ENCODE results near the gene ADCY9. TPM values are rescaled to one million over a fixed set of nuclear protein-coding genes. Genes with fewer than 3 reads are reported as not detected.

The ADCY9 gene
- total and polyA plus RNA-seq, 2 donors (not counting 1 experiment from before 2014, with no cell fraction given) = 1.7 to 2.1 TPM

DNA sequence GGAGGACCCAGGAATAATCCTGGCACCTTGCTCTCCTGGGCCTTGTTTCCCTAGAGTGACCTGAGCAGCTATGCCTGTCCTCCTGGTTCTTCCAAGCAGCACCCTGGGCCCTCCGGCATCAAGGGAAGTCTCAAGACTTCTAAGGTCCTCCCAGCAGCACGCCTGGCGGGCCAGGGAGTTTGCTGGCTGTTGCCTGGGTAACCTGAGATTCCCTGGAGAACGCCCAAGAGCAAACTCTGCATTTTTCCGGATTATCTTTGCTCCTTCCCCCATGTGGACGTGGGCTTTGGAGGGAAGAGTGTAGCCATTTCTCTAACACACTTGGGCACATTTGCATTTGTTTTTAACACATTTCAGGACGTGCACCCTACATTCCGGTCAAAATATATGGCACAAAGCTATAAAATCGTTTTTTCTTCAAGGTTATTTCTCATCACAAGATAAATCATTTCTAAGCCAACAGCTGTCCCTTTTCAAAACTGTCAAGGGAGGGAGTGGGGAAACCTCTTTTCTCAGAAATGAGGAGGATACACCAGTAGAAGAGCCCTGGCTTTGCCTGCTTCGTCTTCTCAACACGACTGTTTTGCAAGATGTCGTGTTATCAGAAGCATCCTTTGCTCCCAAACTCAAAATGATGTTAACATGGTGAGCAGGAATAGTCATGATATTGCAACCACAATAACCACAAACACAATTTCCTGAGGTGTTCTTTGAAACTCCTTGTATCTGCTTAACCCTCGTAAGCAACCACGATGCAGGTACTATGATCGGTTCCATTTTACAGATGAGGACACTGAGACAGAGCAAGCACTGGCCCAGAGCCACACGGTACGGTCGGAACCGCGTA lies 116.5 kb downstream of the ADCY9 start:
- H3K9ac ChIP-seq (ENCODE audit: low read length) = no peak overlapping the region
- ATAC-seq (ENCODE audit: low read depth) (no peak), DNase-seq (no peak)
- no peaks in the 10 kb centered on the region for H3K36me3 ChIP-seq (replicated peaks in 1 of 2; ENCODE audit: control extremely low read depth in 1 of 2, control insufficient read depth in 1 of 2, extremely low read depth in 1 of 2, insufficient read depth in 2 of 2, low read length in 1 of 2)
- no peak overlapping the region for H2AFZ ChIP-seq (ENCODE audit: insufficient read depth, low read depth, low read length, poor library complexity, severe bottlenecking)
- H3K4me2 ChIP-seq (replicated peaks; ENCODE audit: low read depth, low read length, poor library complexity, severe bottlenecking) = no peak overlapping the region
- H3K4me1 Mint-ChIP-seq = no peaks in the 10 kb centered on the region
- intact Hi-C loops (cut with micrococcal nuclease) = no loop called here
- H3K4me1 ChIP-seq (ENCODE audit: control insufficient read depth in 2 of 2, insufficient read depth in 2 of 2, low read length in 2 of 2) = no peaks in the 10 kb centered on the region
- H3K27me3 Mint-ChIP-seq = no peaks in the 10 kb centered on the region
- 86% methylated on average over 12 of the region's 20 CpGs for WGBS (ENCODE audit: insufficient coverage)
- H3K27ac ChIP-seq (ENCODE audit: low read length in 2 of 2) = no peak overlapping the region
- ChIA-PET POLR2A (no interaction called here), CTCF (no interaction called here)
- no peaks in the 10 kb centered on the region for H3K27me3 ChIP-seq (replicated peaks in 1 of 4; ENCODE audit: control extremely low read depth in 1 of 4, control insufficient read depth in 3 of 4, insufficient read depth in 4 of 4, low read length in 3 of 4)
- no peaks in the 10 kb centered on the region for H3K9me3 ChIP-seq (ENCODE audit: control extremely low read depth in 1 of 3, control insufficient read depth in 2 of 3, insufficient read depth in 1 of 3, low read length in 2 of 3)
- TF ChIP-seq CTCF (IDR thresholded peaks at IDR 0.05) (no peak), EZH2 (IDR thresholded peaks at IDR 0.05; ENCODE audit: borderline replicate concordance, insufficient read depth, low read depth, low read length, poor library complexity, severe bottlenecking) (no peak)
- H3K4me3 Mint-ChIP-seq = no peak overlapping the region
- H4K20me1 ChIP-seq (ENCODE audit: control insufficient read depth, insufficient read depth, low read length, poor library complexity, severe bottlenecking) = no peaks in the 10 kb centered on the region
- no peaks in the 10 kb centered on the region for H3K9me3 Mint-ChIP-seq (ENCODE audit: insufficient read depth)
- no peak overlapping the region for H3K27ac Mint-ChIP-seq
- no peak overlapping the region for H3K4me3 ChIP-seq (ENCODE audit: control extremely low read depth in 1 of 5, extremely low read depth in 1 of 5, insufficient read depth in 1 of 5, low read depth in 2 of 5, low read length in 4 of 5)
- no peaks in the 10 kb centered on the region for H3K79me2 ChIP-seq (ENCODE audit: control insufficient read depth, insufficient read depth, low read length)

DNA sequence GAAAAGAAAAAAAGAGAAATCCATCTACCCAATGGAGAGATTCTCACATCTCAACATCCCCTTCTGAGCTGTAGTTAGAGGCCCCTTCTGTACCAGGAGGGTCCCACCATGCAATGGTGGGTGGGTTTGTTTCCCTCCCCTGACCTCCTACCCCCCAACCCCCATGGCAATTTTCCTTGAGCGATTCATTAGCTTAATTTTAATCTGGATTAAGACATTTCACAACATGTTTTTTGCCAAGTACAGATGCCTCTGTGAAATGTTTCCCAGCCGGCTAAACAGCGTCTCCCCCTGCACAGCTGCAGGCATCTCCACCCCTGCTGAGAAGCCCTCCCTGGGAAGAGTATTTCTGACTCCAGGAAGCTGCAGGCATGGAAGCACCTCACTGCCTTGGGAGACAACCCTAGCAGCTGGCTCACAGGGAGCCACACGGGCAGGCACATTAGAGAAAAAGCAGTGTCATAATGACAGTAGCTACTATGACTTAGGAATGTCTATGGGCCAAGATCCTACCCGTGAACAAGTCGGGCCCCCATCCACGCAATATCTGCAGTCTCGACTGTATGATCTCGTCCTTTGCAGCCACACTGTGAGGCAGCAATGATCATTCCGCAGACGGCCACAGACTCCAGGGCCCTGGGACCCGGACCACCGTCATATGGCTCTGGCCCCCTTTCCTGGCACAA lies 117.3 kb downstream of the ADCY9 start:
- H3K27me3 ChIP-seq (replicated peaks in 1 of 4; ENCODE audit: control extremely low read depth in 1 of 4, control insufficient read depth in 3 of 4, insufficient read depth in 4 of 4, low read length in 3 of 4) = no peaks in the 10 kb centered on the region
- no peak overlapping the region for H2AFZ ChIP-seq (ENCODE audit: insufficient read depth, low read depth, low read length, poor library complexity, severe bottlenecking)
- Mint-ChIP-seq H3K27ac (no peak overlapping the region), H3K4me1 (no peaks in the 10 kb centered on the region), H3K9me3 (ENCODE audit: insufficient read depth) (no peaks in the 10 kb centered on the region), H3K4me3 (no peak overlapping the region), H3K27me3 (no peaks in the 10 kb centered on the region)
- intact Hi-C loops (cut with micrococcal nuclease) = no loop called here
- H3K36me3 ChIP-seq (replicated peaks in 1 of 2; ENCODE audit: control extremely low read depth in 1 of 2, control insufficient read depth in 1 of 2, extremely low read depth in 1 of 2, insufficient read depth in 2 of 2, low read length in 1 of 2) = no peaks in the 10 kb centered on the region
- H3K9me3 ChIP-seq (ENCODE audit: control extremely low read depth in 1 of 3, control insufficient read depth in 2 of 3, insufficient read depth in 1 of 3, low read length in 2 of 3) = no peaks in the 10 kb centered on the region
- H3K4me3 ChIP-seq (ENCODE audit: control extremely low read depth in 1 of 5, extremely low read depth in 1 of 5, insufficient read depth in 1 of 5, low read depth in 2 of 5, low read length in 4 of 5) = no peak overlapping the region
- ChIA-PET CTCF (no interaction called here), POLR2A (interaction anchor here (0.6 to 0.7 kb wide), 2 partner anchors 133 to 1793 kb away, joined by 3 to 7 read pairs; partner anchors contain the start of gene MLST8)
- H3K9ac ChIP-seq (ENCODE audit: low read length) = no peak overlapping the region
- 97% methylated on average over 12 of the region's 13 CpGs for WGBS (ENCODE audit: insufficient coverage)
- H3K4me2 ChIP-seq (replicated peaks; ENCODE audit: low read depth, low read length, poor library complexity, severe bottlenecking) = no peak overlapping the region
- H3K79me2 ChIP-seq (ENCODE audit: control insufficient read depth, insufficient read depth, low read length) = no peaks in the 10 kb centered on the region
- H3K27ac ChIP-seq (ENCODE audit: low read length in 2 of 2) = no peak overlapping the region
- no peaks in the 10 kb centered on the region for H3K4me1 ChIP-seq (ENCODE audit: control insufficient read depth in 2 of 2, insufficient read depth in 2 of 2, low read length in 2 of 2)
- TF ChIP-seq EZH2 (IDR thresholded peaks at IDR 0.05; ENCODE audit: borderline replicate concordance, insufficient read depth, low read depth, low read length, poor library complexity, severe bottlenecking) (no peak), CTCF (IDR thresholded peaks at IDR 0.05) (no peak)
- DNase-seq (no peak), ATAC-seq (ENCODE audit: low read depth) (no peak)
- no peaks in the 10 kb centered on the region for H4K20me1 ChIP-seq (ENCODE audit: control insufficient read depth, insufficient read depth, low read length, poor library complexity, severe bottlenecking)

Data from B cell (primary cell).